ENCODE data around the gene NOP53. TPM values are rescaled to one million over a fixed set of nuclear protein-coding genes. Genes with fewer than 3 reads are reported as not detected.

The NOP53 gene
- total RNA-seq, result 49.0 and 52.5 TPM in 2 replicates

DNA sequence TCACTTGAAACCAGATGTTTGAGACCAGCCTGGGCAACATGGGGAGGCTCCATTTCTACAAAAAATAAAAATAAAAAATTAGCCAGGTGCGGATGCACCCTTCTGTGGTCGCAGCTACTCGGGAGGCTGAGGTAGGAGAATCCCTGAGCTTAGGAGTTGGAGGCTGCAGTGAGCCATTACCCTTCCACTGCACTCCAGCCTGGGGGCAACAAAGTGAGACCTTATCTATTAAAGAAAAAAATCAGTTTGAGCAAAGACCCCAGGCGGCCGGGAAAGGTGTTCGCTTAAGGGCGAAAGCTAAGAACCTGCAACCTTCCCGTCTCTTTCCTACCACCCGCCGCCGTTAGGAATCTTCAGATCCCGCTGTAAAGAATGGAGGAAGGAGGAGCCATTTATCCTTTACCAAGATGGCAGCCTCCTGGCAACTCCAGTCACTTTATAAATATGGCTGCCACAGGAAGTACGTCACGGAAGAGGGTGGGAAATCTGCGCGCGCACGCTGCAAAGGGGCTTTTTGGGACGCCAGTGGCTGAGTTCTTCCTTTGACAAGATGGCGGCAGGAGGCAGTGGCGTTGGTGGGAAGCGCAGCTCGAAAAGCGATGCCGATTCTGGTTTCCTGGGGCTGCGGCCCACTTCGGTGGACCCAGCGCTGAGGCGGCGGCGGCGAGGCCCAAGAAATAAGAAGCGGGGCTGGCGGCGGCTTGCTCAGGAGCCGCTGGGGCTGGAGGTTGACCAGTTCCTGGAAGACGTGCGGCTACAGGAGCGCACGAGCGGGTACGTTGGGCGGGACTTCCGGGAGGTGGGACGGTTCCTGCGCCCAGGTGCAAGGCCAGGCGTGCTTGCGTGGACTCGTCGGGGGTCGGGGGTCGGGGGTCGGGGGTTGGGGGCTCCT, at the start of gene NOP53:
Gene NOP53 (plus strand): TSS at position 537 of the 892 bp plus-strand sequence. CDS start 14 bp downstream, at position 551.

DNA sequence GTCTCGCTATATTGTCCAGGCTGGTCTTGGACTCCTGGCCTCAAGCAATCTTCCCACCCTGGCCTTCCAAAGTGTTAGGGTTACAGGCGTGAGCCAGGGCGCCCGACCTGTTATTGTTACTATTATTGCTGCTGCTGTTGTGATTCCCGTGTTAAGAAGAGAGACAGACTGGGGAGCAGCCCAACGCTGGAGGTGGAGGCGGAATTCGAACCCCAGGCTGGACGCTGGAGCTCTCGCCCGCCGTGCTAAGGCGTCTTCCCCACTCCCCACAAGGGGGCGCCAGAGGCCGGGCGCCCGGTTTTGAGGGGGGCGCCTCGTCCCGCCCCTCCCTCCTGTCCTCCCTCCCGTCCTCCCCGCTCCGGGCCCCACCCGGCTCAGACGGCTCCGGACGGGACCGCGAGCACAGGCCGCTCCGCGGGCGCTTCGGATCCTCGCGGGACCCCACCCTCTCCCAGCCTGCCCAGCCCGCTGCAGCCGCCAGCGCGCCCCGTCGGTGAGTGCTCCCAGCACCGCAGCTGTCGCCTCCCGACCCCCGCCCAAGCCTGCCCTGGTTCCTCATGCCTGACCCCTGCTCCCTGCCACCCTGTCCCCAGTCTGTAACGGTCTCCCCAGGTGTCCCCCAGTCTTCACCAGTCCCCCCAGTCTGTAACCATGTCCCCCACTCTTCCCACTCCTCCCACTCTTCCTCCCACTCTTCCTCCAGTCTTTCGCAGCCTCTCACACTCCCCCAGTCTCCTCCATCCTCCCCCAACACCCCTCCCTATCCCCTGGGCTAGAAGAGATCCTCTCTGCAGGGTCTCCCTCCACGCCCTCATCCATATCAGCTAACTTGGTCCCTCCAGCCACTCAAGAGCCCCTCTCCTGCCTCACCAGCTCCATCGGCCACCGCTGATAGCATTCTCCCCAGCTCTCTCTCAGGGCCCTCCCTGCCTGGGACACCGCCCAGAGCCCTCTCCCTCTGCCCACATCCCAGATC, 32.0 kb upstream of the NOP53 start, which contains the start of gene EHD2:
Gene EHD2 (plus strand): TSS at position 377 of the 976 bp plus-strand sequence. CDS start 3,191 bp downstream, outside the sequence.

DNA sequence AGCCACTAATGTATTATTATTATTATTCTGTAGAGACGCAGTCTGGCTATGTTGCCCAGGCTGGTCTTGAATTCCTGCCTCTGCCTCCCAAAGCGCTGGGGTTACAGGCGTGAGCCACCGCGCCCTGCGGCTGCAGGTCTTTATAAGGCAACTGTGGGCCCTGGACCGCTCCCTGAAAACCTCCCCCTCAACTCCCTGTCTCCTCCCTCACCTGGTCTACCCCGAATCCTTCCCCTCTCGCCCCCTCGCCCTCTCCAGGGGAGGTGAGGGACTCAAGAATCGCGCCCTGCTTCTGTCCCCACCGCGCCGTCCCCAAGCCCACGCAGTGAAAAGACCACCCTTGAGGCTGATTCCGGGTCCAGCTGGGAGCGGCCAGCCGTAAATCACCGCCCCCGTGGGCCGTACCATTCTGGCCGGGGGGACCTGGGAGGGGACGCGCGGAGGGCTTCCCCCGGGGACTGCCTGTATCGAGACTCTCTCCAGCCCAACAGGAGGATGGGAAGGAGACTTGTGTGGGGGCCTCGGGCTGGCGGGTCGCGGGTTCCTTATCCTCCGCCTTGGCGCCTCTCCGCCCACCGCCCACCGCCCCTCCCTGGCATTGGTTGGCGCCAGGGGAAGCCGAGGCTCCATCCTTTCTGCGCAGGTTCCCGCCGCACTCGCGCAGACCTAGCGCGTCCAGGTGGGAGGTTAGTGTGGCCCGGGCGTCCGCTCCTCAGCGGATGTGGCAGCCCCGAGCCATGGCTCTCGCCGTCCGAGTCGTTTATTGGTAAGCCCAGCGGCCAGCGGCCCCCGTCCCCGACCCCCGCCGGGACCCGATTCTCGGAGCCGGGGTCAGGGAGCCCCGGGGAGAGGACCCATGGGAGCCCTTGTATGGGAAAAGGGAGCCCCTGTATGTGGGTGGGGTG, 33.0 kb downstream of the NOP53 start, which contains the start of gene SELENOW:
Gene SELENOW (plus strand): TSS at position 655 of the 905 bp plus-strand sequence. CDS start 83 bp downstream, at position 738.

DNA sequence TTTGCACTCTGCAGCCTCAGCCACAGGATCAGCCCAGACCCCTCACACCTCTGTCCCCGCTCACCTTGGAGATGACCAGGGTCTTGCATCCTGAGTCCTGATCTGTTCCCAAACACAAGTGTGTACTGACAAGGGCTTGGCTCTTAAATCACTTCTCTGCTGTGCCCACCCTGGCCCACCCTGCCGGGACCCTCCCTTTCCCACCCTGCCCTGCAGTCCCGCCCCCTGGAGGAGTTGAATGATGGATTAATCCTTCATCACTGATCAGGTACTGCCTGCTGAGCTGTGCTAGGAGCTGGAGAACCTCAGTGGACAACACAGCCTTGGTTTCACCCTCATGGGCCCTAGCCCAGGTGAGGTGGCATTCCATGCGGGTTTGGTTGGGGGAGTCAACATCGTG, 59.1 kb downstream of the NOP53 start, which contains the start of gene TPRX1:
Gene TPRX1 (minus strand): TSS at position 101 of the 400 bp plus-strand sequence. CDS start 12 bp downstream, at position 89.

Other genes starting within 250 kb of the NOP53 start
- 35.4 and 58.6 TPM in 2 replicates for gene NAPA, start 230.5 kb upstream of the NOP53 start, total RNA-seq
- gene ZNF541, start 172.4 kb upstream of the NOP53 start, total RNA-seq, result 0.26 TPM in 1 of 2 replicates, not detected in the other
- gene BICRA, start 136.4 kb upstream of the NOP53 start, total RNA-seq, result 2.0 and 2.4 TPM in 2 replicates
- 141 and 160 TPM in 2 replicates for gene EHD2, start 32.1 kb upstream of the NOP53 start, total RNA-seq
- gene SELENOW, start 33.2 kb downstream of the NOP53 start, total RNA-seq, result 89.6 and 153 TPM in 2 replicates
- not detected in 2 replicates for gene TPRX1, start 59.0 kb downstream of the NOP53 start, total RNA-seq
- not detected in 2 replicates for gene CRX, start 76.4 kb downstream of the NOP53 start, total RNA-seq
- not detected in 2 replicates for gene TPRX2, start 113.7 kb downstream of the NOP53 start, total RNA-seq
- gene SULT2A1, start 140.8 kb downstream of the NOP53 start, total RNA-seq, result not detected in 2 replicates
- gene BSPH1, start 246.6 kb downstream of the NOP53 start, total RNA-seq, result not detected in 2 replicates
- not detected in 2 replicates for gene ELSPBP1, start 249.1 kb downstream of the NOP53 start, total RNA-seq

Data from bronchial smooth muscle cell (primary cell).